HL-60 (cell line): ENCODE results near the gene MUC6.
"Not testable (repeated sequence)": the region's sequence is repeated elsewhere in the genome, so short reads cannot be mapped to it uniquely, and the experiment has no call there.

Experiments
- DNase-seq, 2 experiments: peaks; one replicate each; pipeline ENCODE4 v3.0.0-alpha.2; 2010 to 2020; ENCODE audit warnings: low read depth in 1 of 2, low spot score in 1 of 2
- H3K27ac ChIP-seq: fragments of 250-450 bp; sonication (Bioruptor Pico); replicated peaks from 2 replicates; pipeline ENCODE4 v1.5.1; 2020; ENCODE audit warnings: mild to moderate bottlenecking, moderate library complexity
- H3K27me3 ChIP-seq: fragments of 250-450 bp; sonication (Bioruptor Pico); 2 replicates; pipeline ENCODE4 v1.5.1; 2021; ENCODE audit warnings: mild to moderate bottlenecking, moderate library complexity; ENCODE audit not compliant: insufficient read depth, poor library complexity, severe bottlenecking
- H3K4me3 ChIP-seq: replicated peaks from 2 replicates; pipeline ENCODE4 v1.5.1; 2011; ENCODE audit warnings: mild to moderate bottlenecking, control low read depth, low read length; ENCODE audit not compliant: insufficient read depth
- CTCF ChIP-seq: IDR thresholded peaks from one replicate; pipeline ENCODE4 v1.5.1; 2011; ENCODE audit warnings: low read length, control low read depth, inconsistent platforms; ENCODE audit not compliant: insufficient read depth
- GABPA ChIP-seq: IDR thresholded peaks from 2 replicates; pipeline ENCODE4 v1.6.1; 2012; ENCODE audit warnings: low read depth
- POLR2AphosphoS5 ChIP-seq: IDR thresholded peaks from 2 replicates; pipeline ENCODE4 v1.6.1; 2012; ENCODE audit warnings: low read depth
- REST ChIP-seq: IDR thresholded peaks from 2 replicates; pipeline ENCODE4 v1.6.1; 2012; ENCODE audit warnings: low read depth; ENCODE audit not compliant: insufficient replicate concordance
- SPI1 ChIP-seq: IDR thresholded peaks from 2 replicates; pipeline ENCODE4 v1.6.1; 2012; ENCODE audit warnings: low read depth, mild to moderate bottlenecking, borderline replicate concordance

MUC6 gene

GRCh38 chr11:975376-975775, 61.1 kb downstream of the MUC6 start:
- not testable (repeated sequence) for H3K27me3 ChIP-seq, H3K27ac ChIP-seq, H3K4me3 ChIP-seq, DNase-seq

- no peaks in the 10 kb centered on the region for H3K27me3 ChIP-seq
- DNase-seq = no peak
- H3K4me3 ChIP-seq = no peak overlapping the region
- TF ChIP-seq SPI1 = no peak
- TF ChIP-seq CTCF = no peak
- TF ChIP-seq REST = no peak
- TF ChIP-seq POLR2AphosphoS5 = no peak
- TF ChIP-seq GABPA = no peak
- H3K27ac ChIP-seq = no peak overlapping the region
Observed at GRCh38 chr11:973237-973636, 63.3 kb downstream of the MUC6 start.

- TF ChIP-seq CTCF = no peak
- TF ChIP-seq GABPA = no peak
- no peak for TF ChIP-seq SPI1
- no peak for TF ChIP-seq POLR2AphosphoS5
- TF ChIP-seq REST = no peak
- Histone ChIP-seq H3K27me3 (no peaks in the 10 kb centered on the region), H3K4me3 (no peak overlapping the region), H3K27ac (no peak overlapping the region)
- no peak for DNase-seq
Observed at GRCh38 chr11:972523-973211, 63.9 kb downstream of the MUC6 start.

- H3K4me3 ChIP-seq = no peak overlapping the region
- DNase-seq = no peak
- no peak overlapping the region for H3K27ac ChIP-seq
- no peaks in the 10 kb centered on the region for H3K27me3 ChIP-seq
- TF ChIP-seq POLR2AphosphoS5 (no peak), SPI1 (no peak), GABPA (no peak), CTCF (no peak), REST (no peak)
Observed at GRCh38 chr11:971731-972365, 64.7 kb downstream of the MUC6 start.
